CD4-positive, alpha-beta T cell treated with Interleukin-6 for 4 hours (primary cell): ENCODE results near the gene CTDSPL2.
"Not testable (repeated sequence)": the region's sequence is repeated elsewhere in the genome, so short reads cannot be mapped to it uniquely, and the experiment has no call there.

Source experiments
- DNase-seq: peaks from one replicate; pipeline ENCODE4 v3.0.0-alpha.2; 2020; ENCODE audit warnings: mixed read lengths

The CTDSPL2 gene

DNA sequence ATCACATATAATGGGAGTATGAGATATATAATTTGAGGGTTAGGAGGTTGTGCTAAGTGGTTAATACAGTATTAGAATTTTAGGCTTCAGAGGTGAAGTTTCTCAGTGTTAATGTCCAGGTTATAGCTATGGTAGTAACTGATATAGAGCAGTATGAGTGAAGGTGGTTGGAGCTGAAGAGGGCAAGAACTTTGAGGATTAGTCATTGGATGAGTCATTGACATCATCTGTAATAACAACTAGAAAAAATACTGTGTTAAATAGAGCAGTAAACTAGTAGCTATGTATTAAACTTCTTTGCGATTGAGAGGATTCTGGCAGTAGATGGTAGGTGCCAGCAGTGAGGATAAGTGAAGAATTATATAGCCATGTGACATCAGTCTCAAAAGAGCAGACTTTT, 62.0 kb downstream of the CTDSPL2 start:
- DNase-seq, result no peak

GRCh38 chr15:44490622-44491021, 63.2 kb downstream of the CTDSPL2 start:
- no peak for DNase-seq

DNA sequence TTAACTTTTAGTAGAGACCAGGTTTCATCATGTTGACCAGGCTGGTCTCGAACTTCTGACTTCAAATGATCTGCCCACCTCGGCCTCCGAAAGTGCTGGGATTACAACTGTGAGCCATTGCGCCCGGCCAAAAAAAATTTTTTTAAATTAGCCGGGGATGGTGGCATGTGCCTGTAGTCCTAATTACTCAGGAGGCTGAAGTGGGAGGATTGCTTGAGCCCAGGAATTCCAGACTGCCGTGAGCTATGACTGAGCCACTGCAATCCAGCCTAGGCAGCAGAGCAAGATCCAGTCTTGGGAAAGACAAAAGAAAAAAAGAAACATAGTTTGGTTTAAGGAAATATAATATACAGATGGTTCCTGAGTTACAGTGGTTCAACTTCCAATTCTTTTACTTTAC, 64.6 kb downstream of the CTDSPL2 start:
- DNase-seq, result no peak

DNA sequence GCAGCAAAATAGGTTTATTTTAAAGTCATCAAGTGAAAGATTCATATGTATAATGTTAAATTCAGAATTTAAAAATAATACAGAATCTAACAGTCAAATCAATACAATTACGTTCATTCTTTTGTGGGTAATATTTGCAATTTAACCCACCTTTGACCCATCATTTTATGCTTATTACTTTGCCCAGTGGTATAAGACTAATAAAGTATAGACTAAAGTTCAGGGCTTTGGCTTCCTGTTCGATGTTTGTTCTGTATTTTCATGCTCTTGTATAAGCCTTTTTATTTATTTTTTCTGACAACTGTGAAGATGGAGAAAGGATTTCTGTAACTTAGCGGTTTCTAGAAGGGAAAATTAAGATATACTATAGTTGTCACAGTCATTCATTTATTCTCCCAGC, 65.2 kb downstream of the CTDSPL2 start:
- DNase-seq, result no peak

DNA sequence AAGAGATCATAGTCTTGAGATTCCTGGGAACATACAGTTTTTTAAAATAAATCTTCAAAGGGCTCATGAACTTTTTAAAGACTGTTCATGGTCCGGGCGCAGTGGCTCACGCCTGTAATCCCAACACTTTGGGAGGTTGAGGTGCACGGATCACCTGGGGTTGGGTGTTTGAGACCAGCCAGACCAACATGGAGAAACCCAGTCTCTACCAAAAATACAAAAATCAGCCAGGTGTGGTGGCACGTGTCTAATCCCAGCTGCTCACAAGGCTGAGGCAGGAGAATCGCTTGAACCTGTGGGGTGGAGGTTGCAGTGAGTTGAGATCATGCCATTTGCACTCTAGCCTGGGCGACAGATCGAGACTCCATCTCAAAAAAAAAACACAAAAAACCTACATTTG, 68.1 kb downstream of the CTDSPL2 start:
- no peak for DNase-seq

GRCh38 chr15:44500555-44500954, 73.1 kb downstream of the CTDSPL2 start:
- DNase-seq, result no peak

- no peak for DNase-seq
Observed at GRCh38 chr15:44501768-44502366, 74.4 kb downstream of the CTDSPL2 start.

DNA sequence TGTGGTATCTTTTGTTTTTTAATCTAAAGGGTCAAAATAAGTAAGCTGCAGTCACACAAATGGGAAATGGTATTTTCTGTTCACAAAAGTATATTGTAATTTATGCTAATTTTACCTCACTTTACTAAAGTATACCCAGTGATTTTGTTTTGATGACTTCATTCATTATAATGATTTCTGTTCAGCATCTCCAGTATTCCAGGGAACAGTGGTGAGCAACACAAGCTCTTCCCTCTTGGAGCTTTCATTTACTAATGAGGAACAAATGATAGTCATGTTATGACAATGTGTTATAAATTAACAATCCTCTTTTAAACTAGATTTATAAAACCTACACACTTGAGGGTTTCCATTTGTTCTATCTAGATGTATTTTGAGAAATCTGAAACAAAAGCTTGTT, 89.0 kb downstream of the CTDSPL2 start:
- DNase-seq, result no peak

GRCh38 chr15:44519537-44519936, 92.1 kb downstream of the CTDSPL2 start:
- DNase-seq, result no peak

DNA sequence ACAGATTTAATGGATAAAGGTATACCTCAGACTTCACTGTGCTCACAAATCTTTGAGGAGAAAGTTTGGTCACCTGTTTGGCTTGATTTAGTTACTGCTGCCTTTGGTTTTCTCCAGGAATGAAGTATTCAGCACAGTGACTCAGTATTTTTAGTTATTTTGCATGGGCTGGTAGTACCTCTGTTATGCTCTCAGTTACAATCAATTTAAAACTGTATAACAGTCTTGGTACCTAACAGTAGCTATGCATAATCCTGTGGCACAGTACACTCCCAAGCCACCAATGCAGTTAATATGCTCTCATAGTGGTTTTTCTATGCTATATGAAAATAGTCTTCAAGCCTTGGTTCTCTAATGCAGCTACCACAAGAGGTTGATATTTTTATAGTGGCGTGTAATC, 97.6 kb downstream of the CTDSPL2 start:
- no peak for DNase-seq

- no peak for DNase-seq
Observed at GRCh38 chr15:44527241-44527640, 99.8 kb downstream of the CTDSPL2 start.

GRCh38 chr15:44529864-44530604, 102.6 kb downstream of the CTDSPL2 start:
- no peak for DNase-seq

DNA sequence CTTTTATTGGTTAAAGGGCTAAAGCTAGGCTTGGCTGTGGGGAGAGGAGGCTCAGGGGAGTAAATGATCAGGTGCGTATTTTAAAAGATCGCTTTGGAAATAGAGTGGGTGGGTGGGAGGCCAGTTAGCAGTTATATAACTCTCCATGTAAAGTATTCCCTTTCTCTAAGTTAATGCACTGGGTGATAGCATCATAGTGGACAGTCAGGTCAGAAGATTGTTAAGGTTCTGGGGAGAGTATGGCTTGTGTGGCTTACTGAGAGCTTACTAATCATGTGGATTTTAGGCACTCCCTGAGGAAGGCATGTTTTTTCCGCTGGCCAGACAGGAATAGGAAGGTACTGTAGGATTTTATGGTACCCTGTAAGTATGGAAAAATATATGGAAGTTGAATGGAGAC, 103.2 kb downstream of the CTDSPL2 start:
- DNase-seq, result no peak

DNA sequence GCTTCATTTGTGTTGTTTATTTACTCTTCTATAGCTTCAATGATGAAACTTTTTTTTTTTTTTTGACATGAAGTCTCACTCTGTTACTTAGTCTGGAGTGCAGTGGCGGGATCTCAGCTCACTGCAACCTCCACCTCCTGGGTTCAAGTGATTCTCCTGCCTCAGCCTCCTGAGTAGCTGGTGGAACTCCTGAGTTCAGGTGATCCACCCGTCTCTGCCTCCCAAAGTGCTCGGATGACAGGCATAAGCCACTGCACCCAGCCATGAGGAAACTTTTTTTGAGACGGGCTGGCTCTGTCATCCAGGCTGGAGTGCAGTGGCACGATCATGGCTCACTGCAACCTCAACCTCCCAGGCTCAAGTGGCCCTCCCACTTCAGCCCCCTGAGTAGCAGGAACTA, 104.8 kb downstream of the CTDSPL2 start:
- DNase-seq, result not testable (repeated sequence)

GRCh38 chr15:44532689-44533088, 105.3 kb downstream of the CTDSPL2 start:
- no peak for DNase-seq

DNA sequence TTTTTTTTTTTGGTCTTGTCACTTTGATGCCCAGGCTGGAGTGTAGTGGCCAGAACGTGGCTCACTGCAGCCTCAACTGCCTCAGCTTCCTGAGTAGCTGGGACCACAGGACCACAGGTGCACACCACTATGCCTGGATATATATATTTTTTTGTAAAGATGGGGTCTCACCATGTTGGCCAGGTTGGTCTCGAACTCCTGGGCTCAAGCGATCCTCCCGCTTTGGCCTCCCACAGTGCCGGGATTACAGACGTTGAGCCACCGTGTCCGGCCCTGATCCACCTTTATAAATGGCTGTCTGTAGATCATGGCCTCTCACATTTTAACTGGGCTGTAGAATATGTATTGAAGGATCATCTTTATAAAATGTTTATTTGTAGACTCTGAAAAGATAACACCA, 107.7 kb downstream of the CTDSPL2 start:
- no peak for DNase-seq

GRCh38 chr15:44535523-44536301, 108.3 kb downstream of the CTDSPL2 start:
- peak; percentile 43 for DNase-seq

DNA sequence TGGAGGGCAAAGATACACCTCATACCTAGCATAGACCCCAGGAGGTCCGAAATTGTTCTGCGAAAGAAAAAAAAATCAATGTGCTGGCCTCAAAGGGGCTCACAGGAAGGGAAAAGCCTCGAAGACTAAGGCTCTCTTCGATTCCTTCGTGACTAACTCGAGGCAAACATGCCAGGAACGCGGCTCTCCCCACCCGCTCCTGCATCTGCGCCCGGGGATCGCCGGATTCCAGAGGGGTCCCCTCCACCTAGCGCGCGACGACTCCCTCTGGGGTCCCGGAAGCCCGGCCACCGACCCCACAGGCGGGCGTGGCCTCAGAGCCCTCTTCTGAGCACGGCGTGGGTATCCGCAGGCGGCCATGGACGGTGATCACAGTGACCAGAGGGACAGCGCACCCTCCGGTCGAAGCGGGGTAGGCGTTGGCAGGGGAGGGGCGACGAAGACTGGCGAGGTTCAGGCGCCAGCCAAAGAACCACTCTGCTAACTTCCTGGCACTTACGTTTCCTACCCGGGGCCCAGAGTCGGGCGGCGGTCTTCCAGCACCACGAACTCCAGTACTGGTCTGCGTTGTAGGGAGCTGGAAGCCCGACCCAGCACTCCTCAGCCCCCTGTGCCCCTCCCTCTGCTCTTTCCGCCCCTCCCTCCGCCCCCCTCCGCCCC, 109.0 kb downstream of the CTDSPL2 start:
- no peak for DNase-seq

DNA sequence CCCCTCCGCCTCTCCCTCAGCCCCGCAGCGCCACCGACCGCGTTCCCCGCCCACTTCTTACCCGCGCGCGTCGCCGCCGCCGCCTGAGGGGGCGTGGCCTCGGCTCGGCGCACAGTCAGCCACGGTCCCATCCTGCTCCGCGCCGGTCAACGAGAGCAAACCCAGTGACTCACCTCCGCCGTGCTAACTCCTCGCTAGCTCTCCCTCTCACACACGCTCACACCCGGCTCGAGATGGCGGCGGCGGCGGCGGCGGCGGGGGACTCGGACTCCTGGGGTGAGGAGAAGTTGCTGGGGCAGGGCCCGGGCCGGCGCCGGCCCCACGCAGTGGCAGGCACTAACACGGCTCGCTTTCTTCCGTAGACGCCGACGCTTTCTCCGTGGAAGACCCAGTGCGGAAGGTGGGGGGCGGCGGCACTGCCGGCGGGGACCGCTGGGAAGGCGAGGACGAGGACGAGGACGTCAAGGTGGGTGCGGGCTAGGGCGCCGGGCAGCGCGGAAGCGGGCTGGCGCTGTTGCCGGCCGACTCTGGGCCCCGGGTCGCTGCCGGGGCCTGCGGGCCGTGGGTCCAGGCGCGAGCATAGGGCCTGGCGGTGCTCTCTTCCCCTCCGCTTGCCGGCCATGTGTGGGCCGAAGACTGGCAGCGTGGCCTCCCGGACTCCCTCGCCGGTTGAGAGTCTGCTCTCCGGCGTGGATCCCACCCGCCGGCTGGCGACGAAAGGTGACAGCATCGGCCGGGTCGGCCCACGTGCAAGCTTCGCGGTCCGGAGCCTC, 109.7 kb downstream of the CTDSPL2 start, which contains the start of gene EIF3J:
Gene EIF3J (plus strand): TSS at position 186 of the 773 bp plus-strand sequence. CDS start 48 bp downstream, at position 234.
- DNase-seq, result peak; percentile 96

- peak; percentile 12 for DNase-seq
Observed at GRCh38 chr15:44537735-44538240, 110.4 kb downstream of the CTDSPL2 start.

DNA sequence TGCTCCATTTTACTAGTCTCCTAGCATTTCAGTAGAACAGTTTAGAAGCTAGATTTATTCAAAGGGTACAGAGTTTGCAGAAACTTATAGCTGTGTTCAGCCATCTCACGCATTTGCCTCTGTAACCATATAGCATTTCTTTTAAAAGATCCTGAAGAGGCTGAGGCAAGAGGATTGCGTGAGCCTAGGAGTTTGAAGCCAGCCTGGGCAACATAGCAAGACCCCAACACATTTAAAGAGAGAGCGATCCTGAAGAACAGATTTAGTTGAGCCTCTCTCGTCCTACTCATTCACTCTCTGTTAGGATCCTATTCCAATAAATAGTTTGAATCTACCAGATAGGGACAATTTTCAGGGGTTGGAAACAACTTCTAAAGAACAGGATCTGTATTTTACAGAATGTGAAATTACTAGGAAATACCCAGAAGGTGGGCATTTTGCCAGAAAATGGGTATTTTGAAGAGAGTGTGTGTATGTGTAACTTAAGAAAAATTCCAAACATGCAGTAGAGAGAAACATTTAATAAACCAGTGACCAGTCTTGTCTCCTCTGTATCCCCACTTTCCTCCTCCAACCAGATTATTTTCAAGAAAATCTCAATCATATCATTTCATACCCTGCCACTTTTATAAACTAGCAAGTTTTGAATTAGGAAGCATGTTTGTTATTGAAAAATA, 114.0 kb downstream of the CTDSPL2 start:
- DNase-seq, result no peak

DNA sequence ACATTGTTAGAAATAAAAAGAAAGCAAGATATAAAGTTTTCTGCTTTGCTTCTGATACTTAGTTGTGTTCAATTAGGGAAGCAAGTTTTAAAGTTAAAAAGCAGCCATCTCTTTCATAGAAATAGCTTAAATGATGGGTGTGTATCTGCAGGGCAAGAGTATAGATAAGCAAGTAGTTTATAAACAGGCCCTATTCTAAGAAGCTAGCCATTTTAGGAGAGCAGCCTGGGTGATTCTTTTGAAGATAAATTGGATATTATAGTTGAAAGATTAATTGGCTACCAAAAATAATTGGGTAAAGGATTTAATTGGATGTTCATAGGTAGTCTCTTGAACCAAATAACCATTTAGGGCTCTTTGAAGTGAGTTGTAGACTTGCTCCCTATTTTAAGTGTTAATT, 115.2 kb downstream of the CTDSPL2 start:
- DNase-seq, result no peak
